Smooth muscle cell (in vitro differentiated cells): ENCODE measurements around the gene HOXA11. TPM values are rescaled to one million over a fixed set of nuclear protein-coding genes. Genes with fewer than 3 reads are reported as not detected.

Experiments
- DNase-seq: peaks from one replicate; lab custom pipeline; 2025; ENCODE audit not compliant: unreplicated experiment; lab: John Stamatoyannopoulos, UW
- H2AFZ ChIP-seq: fragments of 200-600 bp; sonication (generic); 2 replicates; pipeline ENCODE4 v1.6.0; 2016; ENCODE audit warnings: antibody characterized with exemption, low read depth, mild to moderate bottlenecking
- H3F3A ChIP-seq: fragments of 200-600 bp; sonication (generic); 2 replicates; pipeline ENCODE4 v1.6.0; 2017; ENCODE audit warnings: antibody characterized with exemption, low read depth
- H3K27ac ChIP-seq: fragments of 200-600 bp; sonication (generic); 2 replicates; pipeline ENCODE4 v1.5.1; 2016; ENCODE audit warnings: low read depth, mild to moderate bottlenecking
- H3K27me3 ChIP-seq: fragments of 200-600 bp; sonication (generic); 2 replicates; pipeline ENCODE4 v1.6.1; 2016; ENCODE audit warnings: low read depth, mild to moderate bottlenecking
- H3K36me3 ChIP-seq: fragments of 200-600 bp; sonication (generic); 2 replicates; pipeline ENCODE4 v1.5.1; 2016; ENCODE audit warnings: low read depth
- H3K4me1 ChIP-seq: fragments of 200-600 bp; sonication (generic); 2 replicates; pipeline ENCODE4 v1.5.1; 2016; ENCODE audit warnings: low read depth
- H3K4me2 ChIP-seq: fragments of 200-600 bp; sonication (generic); 2 replicates; pipeline ENCODE4 v1.6.0; 2016; ENCODE audit warnings: mild to moderate bottlenecking
- H3K4me3 ChIP-seq: fragments of 200-600 bp; sonication (generic); 2 replicates; pipeline ENCODE4 v1.5.1; 2016; ENCODE audit warnings: mild to moderate bottlenecking
- H3K79me2 ChIP-seq: fragments of 200-600 bp; sonication (generic); 2 replicates; pipeline ENCODE4 v1.6.0; 2016; ENCODE audit warnings: low read depth, mild to moderate bottlenecking
- H3K9ac ChIP-seq: fragments of 200-600 bp; sonication (generic); 2 replicates; pipeline ENCODE4 v1.6.0; 2016; ENCODE audit warnings: low read depth
- H3K9me3 ChIP-seq: fragments of 200-600 bp; sonication (generic); replicated peaks from 2 replicates; pipeline ENCODE4 v1.5.1; 2016; ENCODE audit warnings: low read depth
- H4K20me1 ChIP-seq: fragments of 200-600 bp; sonication (generic); 2 replicates; pipeline ENCODE4 v1.6.0; 2016; ENCODE audit warnings: low read depth
- CTCF ChIP-seq: fragments of 200-600 bp; sonication (generic); IDR thresholded peaks from 2 replicates; pipeline ENCODE4 v1.5.1; 2017; ENCODE audit warnings: borderline replicate concordance, mild to moderate bottlenecking, antibody characterized with exemption; ENCODE audit not compliant: insufficient read depth, poor library complexity, severe bottlenecking
- WGBS: methylation state at CpG from one replicate; pipeline ENCODE4 v1.1.7; 2016; ENCODE audit warnings: low lambda C conversion rate; 5-methylcytosine and 5-hydroxymethylcytosine counted together
- polyA plus RNA-seq: library from polyadenylated mRNA; unstranded; fragments of >200 nt; fragmentation: Nextera tagmentation; extraction: Ambion mirVana; gene quantifications from 2 replicates; pipeline ENCODE4 v1.2.1, GENCODE V29; 2016
- total RNA-seq: library from RNA; depleted of rRNA; stranded (reverse); fragments of >200 nt; gene quantifications from 2 replicates; pipeline ENCODE4 v1.2.3, GENCODE V29; 2014

Gene HOXA11
- total and polyA plus RNA-seq, 2 experiments from 2014 or later = 20.3 to 27.7 TPM

DNA sequence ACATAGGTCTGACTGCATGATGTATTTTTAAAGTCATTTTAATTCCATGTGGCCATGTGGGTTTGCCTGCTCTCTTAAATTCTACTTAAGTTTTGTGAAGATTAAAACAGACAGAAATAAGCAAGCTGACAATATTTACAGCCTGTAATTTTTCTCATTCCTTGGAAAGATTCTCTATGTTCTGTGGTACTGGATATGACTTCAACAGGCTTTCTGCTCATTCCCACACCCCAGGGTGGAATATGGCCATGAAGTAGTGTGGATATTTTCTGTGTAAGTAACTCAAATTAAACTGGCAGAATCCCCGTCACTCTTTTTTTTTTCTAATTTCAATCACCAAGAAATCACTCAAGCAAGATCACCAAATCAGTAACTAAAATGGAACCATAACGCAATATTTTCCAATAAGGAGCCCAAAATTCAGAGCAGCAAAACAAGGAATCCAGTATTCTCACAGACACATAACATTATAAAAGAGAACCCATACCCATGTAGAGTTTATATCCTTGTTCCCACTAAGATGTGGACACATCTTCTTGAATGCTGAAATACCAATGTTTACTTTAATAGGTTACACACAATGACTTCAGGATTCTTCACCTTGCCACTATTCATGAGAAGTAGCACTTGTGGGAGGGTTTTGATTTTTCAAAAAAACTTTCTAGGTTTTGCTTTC, 47.3 kb downstream of the HOXA11 start:
- H3K27ac ChIP-seq = no peak overlapping the region
- no peak overlapping the region for H3K9ac ChIP-seq
- H3K9me3 ChIP-seq = no peaks in the 10 kb centered on the region
- no peak for TF ChIP-seq CTCF
- H3K4me2 ChIP-seq = no peak overlapping the region
- 60% methylated on average over 2 of the region's 2 CpGs for WGBS
- H3K36me3 ChIP-seq = no peaks in the 10 kb centered on the region
- H3F3A ChIP-seq = no peaks in the 10 kb centered on the region
- DNase-seq = no peak
- H3K79me2 ChIP-seq = no peaks in the 10 kb centered on the region
- H4K20me1 ChIP-seq = no peaks in the 10 kb centered on the region
- no peaks in the 10 kb centered on the region for H3K4me1 ChIP-seq
- no peak overlapping the region for H2AFZ ChIP-seq
- no peak overlapping the region for H3K4me3 ChIP-seq
- peaks cover 100% of the 10 kb centered on the region for H3K27me3 ChIP-seq

DNA sequence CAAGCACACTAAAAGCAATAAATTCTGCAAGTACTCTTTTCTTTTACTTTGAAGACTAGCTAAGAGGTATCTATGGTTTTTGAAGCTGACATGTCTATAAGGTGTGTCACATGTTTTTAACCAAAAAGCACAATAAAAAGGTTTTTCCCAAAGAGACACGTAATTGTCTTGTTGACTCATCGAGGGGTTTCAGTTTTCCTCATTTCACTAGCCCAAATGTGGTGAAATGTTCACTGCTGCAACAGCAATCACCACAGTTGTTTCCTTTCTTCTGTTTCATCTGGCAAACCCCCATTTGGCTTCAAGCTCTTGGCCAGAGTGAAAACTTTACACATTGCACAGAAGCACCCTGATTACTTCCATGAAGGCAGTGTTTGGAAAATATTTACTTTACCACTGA, 50.6 kb downstream of the HOXA11 start:
- Histone ChIP-seq H4K20me1 (no peaks in the 10 kb centered on the region), H3K4me2 (no peak overlapping the region), H3K27me3 (peaks cover 100% of the 10 kb centered on the region), H3K4me3 (no peak overlapping the region), H3K27ac (no peak overlapping the region), H3K9me3 (no peaks in the 10 kb centered on the region), H2AFZ (no peak overlapping the region), H3K79me2 (no peaks in the 10 kb centered on the region), H3K4me1 (peaks cover 7% of the 10 kb centered on the region), H3F3A (no peaks in the 10 kb centered on the region), H3K9ac (no peak overlapping the region), H3K36me3 (no peaks in the 10 kb centered on the region)
- WGBS = 29% methylated on average over 2 of the region's 2 CpGs
- no peak for TF ChIP-seq CTCF
- DNase-seq = no peak

- no peak overlapping the region for H3K27ac ChIP-seq
- H3F3A ChIP-seq = no peaks in the 10 kb centered on the region
- no peak overlapping the region for H2AFZ ChIP-seq
- H3K27me3 ChIP-seq = peaks cover 100% of the 10 kb centered on the region
- H3K9ac ChIP-seq = no peak overlapping the region
- no peak overlapping the region for H3K4me3 ChIP-seq
- no peaks in the 10 kb centered on the region for H4K20me1 ChIP-seq
- H3K79me2 ChIP-seq = no peaks in the 10 kb centered on the region
- no peaks in the 10 kb centered on the region for H3K9me3 ChIP-seq
- no peak for TF ChIP-seq CTCF
- 25% methylated on average over 18 of the region's 18 CpGs for WGBS
- H3K36me3 ChIP-seq = no peaks in the 10 kb centered on the region
- DNase-seq = no peak
- H3K4me1 ChIP-seq = peaks cover 7% of the 10 kb centered on the region
- no peak overlapping the region for H3K4me2 ChIP-seq
Measured at GRCh38 chr7:27133409-27134231, 51.4 kb downstream of the HOXA11 start.
